Fibroblast of villous mesenchyme (primary cell): Measurements from ENCODE around the gene GPR137B. TPM values are rescaled to one million over a fixed set of nuclear protein-coding genes. Genes with fewer than 3 reads are reported as not detected.
A peak's percentile ranks its signal among the peaks of the same experiment; 100 is the strongest.

Source experiments
- DNase-seq: peaks from one replicate; pipeline ENCODE4 v3.0.0-alpha.2; 2010; ENCODE audit warnings: low read depth
- H3K4me3 ChIP-seq: 2 replicates; pipeline ENCODE4 v1.5.1; 2011; ENCODE audit warnings: low read depth, mild to moderate bottlenecking, low read length
- CTCF ChIP-seq: IDR thresholded peaks from 2 replicates; pipeline ENCODE4 v1.5.1; 2012; ENCODE audit warnings: low read depth, mild to moderate bottlenecking, low read length; ENCODE audit not compliant: insufficient read depth
- total RNA-seq: library from RNA; depleted of rRNA; stranded (reverse); fragments of >200 nt; gene quantifications from 2 replicates; pipeline ENCODE4 v1.2.3, GENCODE V29; 2012

GPR137B gene
- total RNA-seq, 1 donor = 13.0 TPM

GRCh38 chr1:236100799-236101198, 41.5 kb upstream of the GPR137B start:
- no peak overlapping the region for H3K4me3 ChIP-seq
- TF ChIP-seq CTCF = no peak
- no peak for DNase-seq

- DNase-seq = no peak
- no peak overlapping the region for H3K4me3 ChIP-seq
- no peak for TF ChIP-seq CTCF
Observed at GRCh38 chr1:236101233-236102200, 40.8 kb upstream of the GPR137B start.

DNA sequence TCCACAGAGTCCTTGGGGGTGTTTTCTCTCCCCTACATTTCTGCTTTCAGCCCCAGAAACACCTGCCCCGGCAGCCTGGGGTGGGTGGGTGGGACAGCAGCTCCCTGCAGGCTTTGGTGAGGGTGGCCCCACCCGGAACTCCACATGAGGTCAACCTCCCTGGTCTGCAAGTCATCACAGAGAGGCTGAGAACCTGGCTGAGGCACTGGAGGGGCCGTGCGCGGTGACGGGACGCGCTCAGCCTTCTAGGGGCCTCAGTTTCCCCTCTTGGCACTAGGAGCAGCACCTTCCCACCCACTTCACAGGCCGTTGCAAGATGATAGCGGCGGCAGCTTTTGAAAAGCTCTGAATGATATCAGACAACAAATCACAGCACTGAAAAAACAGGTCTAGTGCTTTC, 39.7 kb upstream of the GPR137B start:
- no peak for DNase-seq
- TF ChIP-seq CTCF = no peak
- no peak overlapping the region for H3K4me3 ChIP-seq

DNA sequence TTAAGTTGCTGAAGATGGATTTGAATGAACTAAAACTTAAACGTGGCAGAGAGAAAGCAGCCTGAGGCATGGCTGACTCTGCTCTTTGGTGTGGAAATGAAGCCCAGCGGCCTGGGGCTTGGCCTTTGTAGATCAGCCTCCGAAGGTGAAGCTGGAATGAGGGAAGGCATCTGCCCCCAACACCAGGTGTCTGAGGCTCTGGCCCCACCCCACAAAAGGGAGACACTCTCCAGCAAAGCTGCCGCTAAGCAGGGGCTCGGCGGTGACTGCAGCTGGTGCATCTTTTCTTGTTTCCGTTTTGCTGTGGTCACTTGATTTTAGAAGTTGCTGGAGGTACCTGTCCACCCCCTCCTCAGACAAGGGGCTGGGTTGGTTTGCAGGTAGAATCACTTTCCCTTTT, 39.3 kb upstream of the GPR137B start:
- no peak for TF ChIP-seq CTCF
- no peak for DNase-seq
- H3K4me3 ChIP-seq = no peak overlapping the region

- H3K4me3 ChIP-seq = no peak overlapping the region
- peak; percentile 70 for DNase-seq
- peak; percentile 78 for TF ChIP-seq CTCF
Observed at GRCh38 chr1:236103646-236104218, 38.6 kb upstream of the GPR137B start.

- no peak for DNase-seq
- H3K4me3 ChIP-seq = no peak overlapping the region
- TF ChIP-seq CTCF = no peak
Observed at GRCh38 chr1:236107121-236107907, 35.0 kb upstream of the GPR137B start.
